Suprapubic skin (tissue), 3 donors: ENCODE results near the gene DDX1.

Source experiments
- POLR2A ChIP-seq, 2 donors: fragments of 450-650 bp; IDR thresholded peaks; one replicate each; pipeline ENCODE4 v1.6.1; 2017; ENCODE audit warnings: antibody characterized with exemption in 2 of 2, mild to moderate bottlenecking in 2 of 2, moderate library complexity in 2 of 2
- TF ChIP-seq, protein P1 (sequence below), 2 donors: fragments of 200-600 bp in 1 of 2; fragments of 450-650 bp in 1 of 2; sonication (generic) in 1 of 2; IDR thresholded peaks; one replicate each; pipeline ENCODE4 v1.5.1; 2016 to 2019; ENCODE audit warnings: antibody characterized with exemption in 2 of 2, mild to moderate bottlenecking in 1 of 2, moderate library complexity in 1 of 2

- no peak for TF ChIP-seq POLR2A (IDR thresholded peaks at IDR 0.05)
- TF ChIP-seq, protein P1, sequence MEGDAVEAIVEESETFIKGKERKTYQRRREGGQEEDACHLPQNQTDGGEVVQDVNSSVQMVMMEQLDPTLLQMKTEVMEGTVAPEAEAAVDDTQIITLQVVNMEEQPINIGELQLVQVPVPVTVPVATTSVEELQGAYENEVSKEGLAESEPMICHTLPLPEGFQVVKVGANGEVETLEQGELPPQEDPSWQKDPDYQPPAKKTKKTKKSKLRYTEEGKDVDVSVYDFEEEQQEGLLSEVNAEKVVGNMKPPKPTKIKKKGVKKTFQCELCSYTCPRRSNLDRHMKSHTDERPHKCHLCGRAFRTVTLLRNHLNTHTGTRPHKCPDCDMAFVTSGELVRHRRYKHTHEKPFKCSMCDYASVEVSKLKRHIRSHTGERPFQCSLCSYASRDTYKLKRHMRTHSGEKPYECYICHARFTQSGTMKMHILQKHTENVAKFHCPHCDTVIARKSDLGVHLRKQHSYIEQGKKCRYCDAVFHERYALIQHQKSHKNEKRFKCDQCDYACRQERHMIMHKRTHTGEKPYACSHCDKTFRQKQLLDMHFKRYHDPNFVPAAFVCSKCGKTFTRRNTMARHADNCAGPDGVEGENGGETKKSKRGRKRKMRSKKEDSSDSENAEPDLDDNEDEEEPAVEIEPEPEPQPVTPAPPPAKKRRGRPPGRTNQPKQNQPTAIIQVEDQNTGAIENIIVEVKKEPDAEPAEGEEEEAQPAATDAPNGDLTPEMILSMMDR (IDR thresholded peaks at IDR 0.05), result no peak
Measured at GRCh38 chr2:15666861-15667808, 75.5 kb downstream of the DDX1 start.
